GM12873 (cell line): ENCODE data around the gene MAST4.

Experiments used
- TF ChIP-seq, protein P1 (sequence below): IDR thresholded peaks from 2 replicates; pipeline ENCODE4 v1.5.1; 2012; ENCODE audit warnings: low read depth, mild to moderate bottlenecking, moderate library complexity, low read length, control low read depth; ENCODE audit not compliant: insufficient read depth; ENCODE audit errors: missing control alignments

MAST4 gene

GRCh38 chr5:67029481-67029880, 433.3 kb downstream of the MAST4 start:
- TF ChIP-seq, protein P1, sequence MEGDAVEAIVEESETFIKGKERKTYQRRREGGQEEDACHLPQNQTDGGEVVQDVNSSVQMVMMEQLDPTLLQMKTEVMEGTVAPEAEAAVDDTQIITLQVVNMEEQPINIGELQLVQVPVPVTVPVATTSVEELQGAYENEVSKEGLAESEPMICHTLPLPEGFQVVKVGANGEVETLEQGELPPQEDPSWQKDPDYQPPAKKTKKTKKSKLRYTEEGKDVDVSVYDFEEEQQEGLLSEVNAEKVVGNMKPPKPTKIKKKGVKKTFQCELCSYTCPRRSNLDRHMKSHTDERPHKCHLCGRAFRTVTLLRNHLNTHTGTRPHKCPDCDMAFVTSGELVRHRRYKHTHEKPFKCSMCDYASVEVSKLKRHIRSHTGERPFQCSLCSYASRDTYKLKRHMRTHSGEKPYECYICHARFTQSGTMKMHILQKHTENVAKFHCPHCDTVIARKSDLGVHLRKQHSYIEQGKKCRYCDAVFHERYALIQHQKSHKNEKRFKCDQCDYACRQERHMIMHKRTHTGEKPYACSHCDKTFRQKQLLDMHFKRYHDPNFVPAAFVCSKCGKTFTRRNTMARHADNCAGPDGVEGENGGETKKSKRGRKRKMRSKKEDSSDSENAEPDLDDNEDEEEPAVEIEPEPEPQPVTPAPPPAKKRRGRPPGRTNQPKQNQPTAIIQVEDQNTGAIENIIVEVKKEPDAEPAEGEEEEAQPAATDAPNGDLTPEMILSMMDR = no peak

- TF ChIP-seq, protein P1 = no peak
Observed at GRCh38 chr5:67030289-67031056, 434.3 kb downstream of the MAST4 start.

DNA sequence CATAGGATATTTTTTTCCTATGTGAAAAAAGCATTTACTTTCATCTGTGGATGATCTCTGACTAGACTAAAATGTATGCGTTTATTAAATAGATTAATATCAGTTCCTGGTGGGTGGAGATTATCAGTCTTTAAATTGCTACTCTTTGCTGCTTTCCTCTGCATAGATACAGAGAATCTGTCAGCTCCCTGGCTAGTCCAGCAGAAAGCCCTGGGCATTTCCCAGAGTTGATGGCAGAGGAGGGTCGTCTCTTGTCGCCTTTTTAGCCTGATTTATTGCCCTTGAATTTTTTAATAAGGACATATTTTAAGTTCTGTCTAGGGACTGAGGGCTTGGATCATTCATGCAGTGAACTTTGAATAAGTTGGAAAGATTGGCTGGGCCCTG, 434.9 kb downstream of the MAST4 start:
- TF ChIP-seq, protein P1 = no peak

DNA sequence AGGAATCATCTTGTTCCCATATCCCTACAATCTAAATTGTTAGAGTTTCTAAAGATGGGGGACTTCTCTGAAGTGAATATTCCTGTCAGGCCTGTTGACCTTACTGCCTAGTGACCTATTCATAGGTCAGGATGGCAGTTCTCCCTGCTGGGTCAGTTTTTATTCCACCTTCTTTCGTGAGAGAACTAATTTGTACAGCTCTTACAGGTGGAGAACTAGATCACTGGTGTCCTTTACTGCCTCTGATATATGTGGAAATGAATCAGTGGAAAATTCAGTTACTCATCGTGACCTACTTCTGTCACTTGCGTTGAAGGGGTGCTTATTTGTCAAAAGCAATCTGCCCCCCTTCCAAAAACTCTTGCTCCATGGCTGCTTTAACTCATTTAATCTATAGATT, 435.5 kb downstream of the MAST4 start:
- TF ChIP-seq, protein P1 = no peak

GRCh38 chr5:67032921-67033664, 436.9 kb downstream of the MAST4 start:
- TF ChIP-seq, protein P1 = no peak

- TF ChIP-seq, protein P1 = no peak
Observed at GRCh38 chr5:67033880-67034651, 437.9 kb downstream of the MAST4 start.

GRCh38 chr5:67035098-67035740, 439.0 kb downstream of the MAST4 start:
- TF ChIP-seq, protein P1 = no peak
